HEK293 (cell line): ENCODE data around the gene DNAJC6.

Experiments
- CTCF ChIA-PET: fragments of 350-600 bp; formaldehyde crosslinking; extraction: SDS; loops from one replicate; lab custom pipeline; 2021; ENCODE audit warnings: antibody characterized with exemption; lab: Yijun Ruan, JAX
- POLR2A ChIA-PET: fragments of 300-600 bp; formaldehyde crosslinking; extraction: SDS; loops from one replicate; lab custom pipeline; 2020; ENCODE audit warnings: antibody characterized with exemption, inconsistent platforms; lab: Yijun Ruan, JAX
- H3K27ac ChIP-seq: fragments of 200-500 bp; sonication (Bioruptor generic); 2 replicates; pipeline ENCODE4 v1.5.1; 2014; ENCODE audit warnings: low read depth, low read length, control low read depth, inconsistent platforms; ENCODE audit errors: extremely low read depth
- H3K36me3 ChIP-seq, 2 experiments: fragments of 200-500 bp in 1 of 2; sonication (Bioruptor generic) in 1 of 2; 1 replicate in 1 of 2; 2 replicates in 1 of 2; pipeline ENCODE4 v1.5.1; 2014 to 2017; ENCODE audit warnings: inconsistent platforms in 2 of 2, low read length in 2 of 2; ENCODE audit not compliant: control insufficient read depth in 2 of 2, insufficient read depth in 1 of 2
- H3K4me1 ChIP-seq: fragments of 200-500 bp; sonication (Bioruptor generic); 2 replicates; pipeline ENCODE4 v1.5.1; 2014; ENCODE audit warnings: mild to moderate bottlenecking, low read length, inconsistent platforms; ENCODE audit not compliant: control insufficient read depth, insufficient read depth
- H3K4me3 ChIP-seq: 2 replicates; pipeline ENCODE4 v1.5.1; 2011; ENCODE audit warnings: low read depth, mild to moderate bottlenecking, control low read depth, low read length, moderate library complexity
- H3K9me3 ChIP-seq: fragments of 200-500 bp; sonication (Bioruptor generic); 2 replicates; pipeline ENCODE4 v1.5.1; 2014; ENCODE audit warnings: low read depth, low read length, inconsistent platforms; ENCODE audit not compliant: control insufficient read depth, insufficient read depth
- BCL11A ChIP-seq: fragments of 450-650 bp; formaldehyde crosslinking; IDR thresholded peaks from 2 replicates; pipeline ENCODE4 v1.5.1; 2016; ENCODE audit warnings: low read depth, missing biosample characterization, missing genetic modification characterization
- BCL6B ChIP-seq: fragments of 450-650 bp; formaldehyde crosslinking; IDR thresholded peaks from 2 replicates; pipeline ENCODE4 v1.5.1; 2017; ENCODE audit warnings: missing biosample characterization, missing genetic modification characterization
- HOXD13 ChIP-seq: sonication (generic); formaldehyde crosslinking; IDR thresholded peaks from 2 replicates; pipeline ENCODE4 v1.8.0; 2022; ENCODE audit warnings: missing genetic modification reagents, borderline replicate concordance
- KLF7 ChIP-seq: fragments of 450-650 bp; formaldehyde crosslinking; IDR thresholded peaks from 2 replicates; pipeline ENCODE4 v1.5.1; 2016; ENCODE audit warnings: missing biosample characterization, missing genetic modification characterization, borderline replicate concordance
- SCRT1 ChIP-seq: fragments of 450-650 bp; formaldehyde crosslinking; IDR thresholded peaks from 2 replicates; pipeline ENCODE4 v1.5.1; 2016; ENCODE audit warnings: missing biosample characterization, missing genetic modification characterization, borderline replicate concordance
- WT1 ChIP-seq: fragments of 450-650 bp; formaldehyde crosslinking; IDR thresholded peaks from 2 replicates; pipeline ENCODE4 v1.5.1; 2016; ENCODE audit warnings: missing biosample characterization, missing genetic modification characterization
- ZNF133 ChIP-seq: fragments of 450-650 bp; formaldehyde crosslinking; IDR thresholded peaks from 2 replicates; pipeline ENCODE4 v1.5.1; 2016; ENCODE audit warnings: missing biosample characterization, missing genetic modification characterization
- ZNF140 ChIP-seq: fragments of 450-650 bp; formaldehyde crosslinking; IDR thresholded peaks from 2 replicates; pipeline ENCODE4 v1.5.1; 2016; ENCODE audit warnings: missing biosample characterization, missing genetic modification characterization
- ZNF148 ChIP-seq: fragments of 450-650 bp; formaldehyde crosslinking; IDR thresholded peaks from 2 replicates; pipeline ENCODE4 v1.5.0; 2017; ENCODE audit warnings: missing biosample characterization, missing genetic modification characterization, borderline replicate concordance
- ZNF302 ChIP-seq: fragments of 450-650 bp; formaldehyde crosslinking; IDR thresholded peaks from 2 replicates; pipeline ENCODE4 v1.5.1; 2016; ENCODE audit warnings: missing biosample characterization, missing genetic modification characterization, low read depth
- ZNF510 ChIP-seq: fragments of 450-650 bp; formaldehyde crosslinking; IDR thresholded peaks from 2 replicates; pipeline ENCODE4 v1.5.1; 2018; ENCODE audit warnings: mild to moderate bottlenecking, missing genetic modification characterization, missing biosample characterization; ENCODE audit not compliant: insufficient replicate concordance
- ZNF544 ChIP-seq: fragments of 450-650 bp; formaldehyde crosslinking; IDR thresholded peaks from 2 replicates; pipeline ENCODE4 v1.5.0; 2017; ENCODE audit warnings: missing biosample characterization, missing genetic modification characterization
- ZNF560 ChIP-seq: fragments of 450-650 bp; formaldehyde crosslinking; IDR thresholded peaks from 2 replicates; pipeline ENCODE4 v1.5.1; 2017; ENCODE audit warnings: missing biosample characterization, missing genetic modification characterization, borderline replicate concordance
- ZNF707 ChIP-seq: fragments of 450-650 bp; formaldehyde crosslinking; IDR thresholded peaks from 2 replicates; pipeline ENCODE4 v1.5.1; 2016; ENCODE audit warnings: missing biosample characterization, missing genetic modification characterization
- ZNF777 ChIP-seq: fragments of 450-650 bp; formaldehyde crosslinking; IDR thresholded peaks from 2 replicates; pipeline ENCODE4 v1.5.1; 2017; ENCODE audit warnings: missing biosample characterization, missing genetic modification characterization, borderline replicate concordance
- TF ChIP-seq, protein P1 (sequence below): fragments of 450-650 bp; formaldehyde crosslinking; IDR thresholded peaks from 2 replicates; pipeline ENCODE4 v1.5.1; 2017; ENCODE audit warnings: missing biosample characterization, missing genetic modification characterization
- TF ChIP-seq, protein P2 (sequence below): fragments of 450-650 bp; formaldehyde crosslinking; IDR thresholded peaks from 2 replicates; pipeline ENCODE4 v1.5.1; 2016; ENCODE audit warnings: missing biosample characterization, missing genetic modification characterization
- TF ChIP-seq, protein P3 (sequence below): fragments of 450-650 bp; formaldehyde crosslinking; IDR thresholded peaks from 2 replicates; pipeline ENCODE4 v1.5.1; 2016; ENCODE audit warnings: missing biosample characterization, missing genetic modification characterization
- TF ChIP-seq, protein P4 (sequence below): fragments of 450-650 bp; formaldehyde crosslinking; conservative IDR thresholded peaks from 2 replicates; pipeline ENCODE4 v1.5.1; 2016; ENCODE audit warnings: low read depth, missing biosample characterization, missing genetic modification characterization

The DNAJC6 gene

GRCh38 chr1:65266476-65266875 lies 42.9 kb upstream of the DNAJC6 start:
- CTCF ChIA-PET: interaction anchor here (0.6 to 1.4 kb wide), 3 partner anchors 12 to 428 kb away, joined by 3 to 6 read pairs (median 5); no protein-coding TSS in a partner anchor

More at GRCh38 chr1:65266476-65266875, 42.9 kb upstream of the DNAJC6 start:
- no peaks in the 10 kb centered on the region for H3K36me3 ChIP-seq
- no peak overlapping the region for H3K4me3 ChIP-seq
- TF ChIP-seq ZNF777 (tag by site-specific recombination) (no peak), ZNF140 (tag by site-specific recombination) (no peak), HOXD13 (CRISPR knock-in tag) (no peak), ZNF707 (no peak), ZNF133 (tag by site-specific recombination) (no peak), ZNF302 (tag by site-specific recombination) (no peak), ZNF148 (tag by site-specific recombination) (no peak), ZNF510 (tag by site-specific recombination) (no peak), WT1 (tag by site-specific recombination) (no peak), SCRT1 (tag by site-specific recombination) (no peak), ZNF544 (tag by site-specific recombination) (no peak), BCL6B (tag by site-specific recombination) (no peak), KLF7 (tag by site-specific recombination) (no peak), ZNF560 (no peak), BCL11A (tag by site-specific recombination) (no peak)
- TF ChIP-seq, protein P1, sequence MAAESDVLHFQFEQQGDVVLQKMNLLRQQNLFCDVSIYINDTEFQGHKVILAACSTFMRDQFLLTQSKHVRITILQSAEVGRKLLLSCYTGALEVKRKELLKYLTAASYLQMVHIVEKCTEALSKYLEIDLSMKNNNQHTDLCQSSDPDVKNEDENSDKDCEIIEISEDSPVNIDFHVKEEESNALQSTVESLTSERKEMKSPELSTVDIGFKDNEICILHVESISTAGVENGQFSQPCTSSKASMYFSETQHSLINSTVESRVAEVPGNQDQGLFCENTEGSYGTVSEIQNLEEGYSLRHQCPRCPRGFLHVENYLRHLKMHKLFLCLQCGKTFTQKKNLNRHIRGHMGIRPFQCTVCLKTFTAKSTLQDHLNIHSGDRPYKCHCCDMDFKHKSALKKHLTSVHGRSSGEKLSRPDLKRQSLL (tag by site-specific recombination): no peak
- TF ChIP-seq, protein P2, sequence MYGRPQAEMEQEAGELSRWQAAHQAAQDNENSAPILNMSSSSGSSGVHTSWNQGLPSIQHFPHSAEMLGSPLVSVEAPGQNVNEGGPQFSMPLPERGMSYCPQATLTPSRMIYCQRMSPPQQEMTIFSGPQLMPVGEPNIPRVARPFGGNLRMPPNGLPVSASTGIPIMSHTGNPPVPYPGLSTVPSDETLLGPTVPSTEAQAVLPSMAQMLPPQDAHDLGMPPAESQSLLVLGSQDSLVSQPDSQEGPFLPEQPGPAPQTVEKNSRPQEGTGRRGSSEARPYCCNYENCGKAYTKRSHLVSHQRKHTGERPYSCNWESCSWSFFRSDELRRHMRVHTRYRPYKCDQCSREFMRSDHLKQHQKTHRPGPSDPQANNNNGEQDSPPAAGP (tag by site-specific recombination): no peak
- TF ChIP-seq, protein P3, sequence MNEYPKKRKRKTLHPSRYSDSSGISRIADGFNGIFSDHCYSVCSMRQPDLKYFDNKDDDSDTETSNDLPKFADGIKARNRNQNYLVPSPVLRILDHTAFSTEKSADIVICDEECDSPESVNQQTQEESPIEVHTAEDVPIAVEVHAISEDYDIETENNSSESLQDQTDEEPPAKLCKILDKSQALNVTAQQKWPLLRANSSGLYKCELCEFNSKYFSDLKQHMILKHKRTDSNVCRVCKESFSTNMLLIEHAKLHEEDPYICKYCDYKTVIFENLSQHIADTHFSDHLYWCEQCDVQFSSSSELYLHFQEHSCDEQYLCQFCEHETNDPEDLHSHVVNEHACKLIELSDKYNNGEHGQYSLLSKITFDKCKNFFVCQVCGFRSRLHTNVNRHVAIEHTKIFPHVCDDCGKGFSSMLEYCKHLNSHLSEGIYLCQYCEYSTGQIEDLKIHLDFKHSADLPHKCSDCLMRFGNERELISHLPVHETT (tag by site-specific recombination): no peak
- TF ChIP-seq, protein P4, sequence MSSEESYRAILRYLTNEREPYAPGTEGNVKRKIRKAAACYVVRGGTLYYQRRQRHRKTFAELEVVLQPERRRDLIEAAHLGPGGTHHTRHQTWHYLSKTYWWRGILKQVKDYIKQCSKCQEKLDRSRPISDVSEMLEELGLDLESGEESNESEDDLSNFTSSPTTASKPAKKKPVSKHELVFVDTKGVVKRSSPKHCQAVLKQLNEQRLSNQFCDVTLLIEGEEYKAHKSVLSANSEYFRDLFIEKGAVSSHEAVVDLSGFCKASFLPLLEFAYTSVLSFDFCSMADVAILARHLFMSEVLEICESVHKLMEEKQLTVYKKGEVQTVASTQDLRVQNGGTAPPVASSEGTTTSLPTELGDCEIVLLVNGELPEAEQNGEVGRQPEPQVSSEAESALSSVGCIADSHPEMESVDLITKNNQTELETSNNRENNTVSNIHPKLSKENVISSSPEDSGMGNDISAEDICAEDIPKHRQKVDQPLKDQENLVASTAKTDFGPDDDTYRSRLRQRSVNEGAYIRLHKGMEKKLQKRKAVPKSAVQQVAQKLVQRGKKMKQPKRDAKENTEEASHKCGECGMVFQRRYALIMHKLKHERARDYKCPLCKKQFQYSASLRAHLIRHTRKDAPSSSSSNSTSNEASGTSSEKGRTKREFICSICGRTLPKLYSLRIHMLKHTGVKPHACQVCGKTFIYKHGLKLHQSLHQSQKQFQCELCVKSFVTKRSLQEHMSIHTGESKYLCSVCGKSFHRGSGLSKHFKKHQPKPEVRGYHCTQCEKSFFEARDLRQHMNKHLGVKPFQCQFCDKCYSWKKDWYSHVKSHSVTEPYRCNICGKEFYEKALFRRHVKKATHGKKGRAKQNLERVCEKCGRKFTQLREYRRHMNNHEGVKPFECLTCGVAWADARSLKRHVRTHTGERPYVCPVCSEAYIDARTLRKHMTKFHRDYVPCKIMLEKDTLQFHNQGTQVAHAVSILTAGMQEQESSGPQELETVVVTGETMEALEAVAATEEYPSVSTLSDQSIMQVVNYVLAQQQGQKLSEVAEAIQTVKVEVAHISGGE (tag by site-specific recombination): no peak
- TF ChIP-seq, all 188 proteins: peak for 0
- H3K27ac ChIP-seq: no peak overlapping the region
- no peaks in the 10 kb centered on the region for H3K9me3 ChIP-seq
- H3K4me1 ChIP-seq: peaks cover 5% of the 10 kb centered on the region; the same call in 1 of the 2 replicates
- POLR2A ChIA-PET: interaction anchor here (0.7 to 1.8 kb wide), 3 partner anchors 44 to 202 kb away, joined by 3 to 6 read pairs (median 4); partner anchors contain the start of genes DNAJC6, LEPR and LEPROT
